B cell (primary cell): Measurements from ENCODE around the gene SHROOM2. TPM values are rescaled to one million over a fixed set of nuclear protein-coding genes. Genes with fewer than 3 reads are reported as not detected.

Experiments used
- ATAC-seq: fragments of 200-7000 bp; cut with Tn5 transposase; one replicate; pipeline ENCODE4 v1.10.0; 2021; ENCODE audit warnings: low read depth, mild to moderate bottlenecking, moderate number of reproducible peaks, moderate library complexity
- CTCF ChIA-PET: fragments of 350-600 bp; sonication (Branson Sonifier 250); formaldehyde crosslinking; loops from one replicate; lab custom pipeline; 2021; ENCODE audit warnings: antibody characterized with exemption, inconsistent platforms; lab: Charles Lee
- POLR2A ChIA-PET: fragments of 350-600 bp; sonication (Branson Sonifier 250); formaldehyde crosslinking; loops from one replicate; lab custom pipeline; 2021; ENCODE audit warnings: antibody characterized with exemption; lab: Charles Lee
- DNase-seq: peaks from one replicate; pipeline ENCODE4 v3.0.0; 2013
- H2AFZ ChIP-seq: 2 replicates; pipeline ENCODE4 v1.6.1; 2012; ENCODE audit warnings: mild to moderate bottlenecking, low read depth, low read length; ENCODE audit not compliant: insufficient read depth, poor library complexity, severe bottlenecking
- H3K27ac ChIP-seq, 2 donors: 1 replicate in 1 of 2; 2 replicates in 1 of 2; pipeline ENCODE4 v1.5.1; 2012 to 2013; ENCODE audit warnings: low read length in 2 of 2, mild to moderate bottlenecking in 2 of 2, moderate library complexity in 1 of 2
- H3K27me3 ChIP-seq, 4 experiments: fragments of 200-600 bp in 1 of 4; sonication (generic) in 1 of 4; replicated peaks in 1 of 4; 1 replicate in 2 of 4; 2 replicates in 2 of 4; pipeline versions ENCODE4 v1.6.1 to v1.7.0; 2013 to 2016; ENCODE audit warnings: low read length in 3 of 4, mild to moderate bottlenecking in 2 of 4, mixed read lengths in 1 of 4, moderate library complexity in 1 of 4; ENCODE audit not compliant: insufficient read depth in 4 of 4, control insufficient read depth in 3 of 4; ENCODE audit errors: control extremely low read depth in 1 of 4
- H3K36me3 ChIP-seq, 2 experiments: replicated peaks in 1 of 2; 1 replicate in 1 of 2; 2 replicates in 1 of 2; pipeline versions ENCODE4 v1.6.1 to v1.7.1; 2013; ENCODE audit warnings: low read length in 1 of 2; ENCODE audit not compliant: insufficient read depth in 2 of 2, control insufficient read depth in 1 of 2; ENCODE audit errors: control extremely low read depth in 1 of 2, extremely low read depth in 1 of 2
- H3K4me1 ChIP-seq, 2 donors: fragments of 200-600 bp in 1 of 2; sonication (generic) in 1 of 2; 1 replicate in 1 of 2; 2 replicates in 1 of 2; pipeline versions ENCODE4 v1.5.1 to v1.6.1; 2013 to 2017; ENCODE audit warnings: low read length in 2 of 2; ENCODE audit not compliant: control insufficient read depth in 2 of 2, insufficient read depth in 2 of 2
- H3K4me2 ChIP-seq: replicated peaks from 2 replicates; pipeline ENCODE3; 2012; ENCODE audit warnings: mild to moderate bottlenecking, low read depth, low read length; ENCODE audit not compliant: poor library complexity, severe bottlenecking
- H3K4me3 ChIP-seq, 5 experiments: fragments of 200-600 bp in 1 of 5; sonication (generic) in 1 of 5; 1 replicate in 3 of 5; 2 replicates in 2 of 5; pipeline versions ENCODE4 v1.5.1 to v1.7.0; 2011 to 2016; ENCODE audit warnings: low read length in 4 of 5, mild to moderate bottlenecking in 4 of 5, low read depth in 2 of 5, control low read depth in 1 of 5, moderate library complexity in 1 of 5; ENCODE audit not compliant: insufficient read depth in 1 of 5; ENCODE audit errors: control extremely low read depth in 1 of 5, extremely low read depth in 1 of 5
- H3K79me2 ChIP-seq: fragments of 200-600 bp; sonication (generic); one replicate; pipeline ENCODE4 v1.6.0; 2016; ENCODE audit warnings: low read length; ENCODE audit not compliant: control insufficient read depth, insufficient read depth
- H3K9ac ChIP-seq: fragments of 200-600 bp; sonication (generic); 2 replicates; pipeline ENCODE4 v1.6.1; 2017; ENCODE audit warnings: mild to moderate bottlenecking, low read length, moderate library complexity
- H3K9me3 ChIP-seq, 3 donors: one replicate each; pipeline versions ENCODE4 v1.6.1 to v1.7.1; 2013; ENCODE audit warnings: low read length in 2 of 3; ENCODE audit not compliant: control insufficient read depth in 2 of 3, insufficient read depth in 1 of 3; ENCODE audit errors: control extremely low read depth in 1 of 3
- H4K20me1 ChIP-seq: 2 replicates; pipeline ENCODE4 v1.6.0; 2012; ENCODE audit warnings: mild to moderate bottlenecking, low read length; ENCODE audit not compliant: insufficient read depth, control insufficient read depth, poor library complexity, severe bottlenecking
- H3K27ac Mint-ChIP-seq: one replicate; pipeline ENCODE4 v1.8.0; 2021; ENCODE audit warnings: mixed read lengths
- H3K27me3 Mint-ChIP-seq: one replicate; pipeline ENCODE4 v1.8.0; 2021; ENCODE audit warnings: mixed read lengths
- H3K4me1 Mint-ChIP-seq: one replicate; pipeline ENCODE4 v1.8.0; 2021; ENCODE audit warnings: mixed read lengths
- H3K4me3 Mint-ChIP-seq: one replicate; pipeline ENCODE4 v1.8.0; 2021; ENCODE audit warnings: mixed read lengths
- H3K9me3 Mint-ChIP-seq: one replicate; pipeline ENCODE4 v1.8.0; 2022; ENCODE audit warnings: mixed read lengths; ENCODE audit not compliant: insufficient read depth
- CTCF ChIP-seq: fragments of 200-600 bp; IDR thresholded peaks from one replicate; pipeline ENCODE4 v1.8.0; 2022; ENCODE audit warnings: antibody characterized with exemption, mild to moderate bottlenecking
- EZH2 ChIP-seq: IDR thresholded peaks from 2 replicates; pipeline ENCODE4 v1.6.1; 2012; ENCODE audit warnings: borderline replicate concordance, low read depth, mild to moderate bottlenecking, moderate library complexity, low read length; ENCODE audit not compliant: insufficient read depth, poor library complexity, severe bottlenecking
- WGBS: methylation state at CpG from one replicate; pipeline ENCODE4 v1.1.5; 2013; ENCODE audit warnings: missing lambda C conversion rate; ENCODE audit not compliant: insufficient coverage; 5-methylcytosine and 5-hydroxymethylcytosine counted together
- intact Hi-C: fragments of 100-400 bp; cut with micrococcal nuclease; formaldehyde crosslinking; loops from one replicate; pipeline ENCODE4 v1.10.0; 2022
- polyA plus RNA-seq: library from polyadenylated mRNA; depleted of rRNA; stranded (reverse); fragments of >200 nt; gene quantifications from 2 replicates; pipeline ENCODE4 v1.2.3, GENCODE V29; 2012
- total RNA-seq, 2 donors: library from RNA; stranded (reverse); fragments of 120-200 nt in 1 of 2; gene quantifications; 1 replicate in 1 of 2; 2 replicates in 1 of 2; pipeline versions ENCODE4 v1.2.3 to v1.2.4, GENCODE V29; 2013 to 2022

The SHROOM2 gene
- total and polyA plus RNA-seq, 2 donors (not counting 1 experiment from before 2014, with no cell fraction given): not detected

- Histone ChIP-seq H3K79me2 (no peaks in the 10 kb centered on the region), H3K27me3 (no peaks in the 10 kb centered on the region), H4K20me1 (no peaks in the 10 kb centered on the region), H3K36me3 (no peaks in the 10 kb centered on the region), H2AFZ (no peak overlapping the region), H3K27ac (no peak overlapping the region), H3K9me3 (no peaks in the 10 kb centered on the region), H3K4me3 (no peak overlapping the region), H3K4me1 (no peaks in the 10 kb centered on the region), H3K4me2 (no peak overlapping the region), H3K9ac (no peak overlapping the region)
- POLR2A ChIA-PET: no interaction called here
- Mint-ChIP-seq H3K4me1 (no peaks in the 10 kb centered on the region), H3K4me3 (no peak overlapping the region), H3K27me3 (peaks cover 11% of the 10 kb centered on the region), H3K27ac (no peak overlapping the region), H3K9me3 (no peaks in the 10 kb centered on the region)
- CTCF ChIA-PET: no interaction called here
- intact Hi-C loops: no loop called here
- WGBS: 90% methylated on average over 16 of the region's 17 CpGs
- no peak for DNase-seq
- TF ChIP-seq EZH2 (no peak), CTCF (no peak)
- ATAC-seq: no peak
Measured at GRCh38 chrX:9905288-9905687, 119.1 kb downstream of the SHROOM2 start.

DNA sequence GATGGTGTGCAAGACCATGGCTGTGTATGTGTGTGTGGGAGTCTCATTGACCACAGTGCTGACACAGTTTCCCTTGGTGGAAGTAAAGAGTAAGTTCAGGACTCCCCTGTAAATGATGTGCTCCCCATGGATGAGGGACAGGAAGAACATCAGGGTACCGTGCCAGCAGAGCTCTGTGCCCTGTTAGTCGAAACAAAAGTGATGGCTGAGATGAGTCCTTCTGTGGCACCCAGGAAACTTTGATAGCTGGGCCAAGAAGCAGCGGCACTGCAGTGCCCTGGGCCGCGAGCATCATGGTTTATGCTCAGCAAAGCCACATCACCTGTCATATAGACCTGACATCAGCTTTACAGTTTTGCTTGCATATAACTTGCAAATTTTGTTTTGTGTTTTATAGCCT, 119.5 kb downstream of the SHROOM2 start:
- Histone ChIP-seq H4K20me1 (no peaks in the 10 kb centered on the region), H3K9ac (no peak overlapping the region), H3K79me2 (no peaks in the 10 kb centered on the region), H2AFZ (no peak overlapping the region), H3K36me3 (no peaks in the 10 kb centered on the region), H3K4me3 (no peak overlapping the region), H3K4me1 (no peaks in the 10 kb centered on the region), H3K4me2 (no peak overlapping the region), H3K27ac (no peak overlapping the region), H3K9me3 (no peaks in the 10 kb centered on the region), H3K27me3 (no peaks in the 10 kb centered on the region)
- Mint-ChIP-seq H3K9me3 (no peaks in the 10 kb centered on the region), H3K4me1 (no peaks in the 10 kb centered on the region), H3K4me3 (no peak overlapping the region), H3K27ac (no peak overlapping the region), H3K27me3 (peaks cover 8% of the 10 kb centered on the region)
- no peak for TF ChIP-seq CTCF
- TF ChIP-seq EZH2: no peak
- POLR2A ChIA-PET: no interaction called here
- DNase-seq: no peak
- CTCF ChIA-PET: no interaction called here
- intact Hi-C loops: no loop called here
- no CpG with 5 or more reads among the region's 5 CpGs for WGBS
- ATAC-seq: no peak
